ENCODE results near the gene TSEN54. TPM values are rescaled to one million over a fixed set of nuclear protein-coding genes. Genes with fewer than 3 reads are reported as not detected.
A peak's percentile ranks its signal among the peaks of the same experiment; 100 is the strongest.

The TSEN54 gene
- total RNA-seq, 1 experiment from 2014 or later = 44.5 TPM

GRCh38 chr17:75557852-75558665 lies 41.7 kb downstream of the TSEN54 start:
- Histone ChIP-seq H4K5ac (ENCODE audit: insufficient read length, low read depth, low read length) (no peak overlapping the region), H3K4me1 (ENCODE audit: insufficient read depth, low read length) (no peaks in the 10 kb centered on the region), H4K20me1 (ENCODE audit: control insufficient read depth, insufficient read depth, insufficient read length) (no peaks in the 10 kb centered on the region), H2AFZ (ENCODE audit: low read length) (no peak overlapping the region), H3K23me2 (ENCODE audit: insufficient read length, low read depth, low read length, poor library complexity, severe bottlenecking) (no peaks in the 10 kb centered on the region), H3K79me1 (ENCODE audit: insufficient read depth, low read depth, low read length, poor library complexity, severe bottlenecking) (no peaks in the 10 kb centered on the region), H2BK5ac (ENCODE audit: insufficient read length, low read length) (no peak overlapping the region), H3K9me3 (ENCODE audit: control insufficient read depth, low read depth, low read length) (no peaks in the 10 kb centered on the region), H3K18ac (ENCODE audit: insufficient read length, low read depth, low read length) (no peak overlapping the region), H3K9ac (ENCODE audit: extremely low read depth, insufficient read length, low read length) (no peak overlapping the region), H3K4me2 (ENCODE audit: insufficient read depth, insufficient read length, low read length) (no peak overlapping the region), H3K14ac (ENCODE audit: insufficient read depth, low read length) (no peak overlapping the region), H3K27ac (ENCODE audit: insufficient read length, low read depth, low read length) (no peak overlapping the region), H2BK20ac (ENCODE audit: low read depth, low read length, poor library complexity, severe bottlenecking) (no peak overlapping the region), H4K91ac (ENCODE audit: insufficient read length, low read depth, low read length) (no peak overlapping the region), H3K79me2 (ENCODE audit: insufficient read depth, low read length) (no peaks in the 10 kb centered on the region), H3T11ph (ENCODE audit: low read length) (no peak overlapping the region), H3K27me3 (ENCODE audit: insufficient read depth, low read length) (no peaks in the 10 kb centered on the region), H2BK12ac (ENCODE audit: insufficient read length, low read depth, low read length) (no peak overlapping the region), H3K4ac (ENCODE audit: low read depth, low read length) (no peak overlapping the region), H2BK15ac (ENCODE audit: low read depth, low read length) (no peak overlapping the region), H4K8ac (replicated peaks; ENCODE audit: insufficient read length, low read depth, low read length) (no peak overlapping the region), H3K23ac (ENCODE audit: insufficient read length, low read depth, low read length) (no peak overlapping the region), H3K56ac (ENCODE audit: insufficient read length, low read depth, low read length) (no peak overlapping the region), H2BK120ac (ENCODE audit: low read depth, low read length, poor library complexity, severe bottlenecking) (no peak overlapping the region), H2AK5ac (ENCODE audit: insufficient read length, low read length) (no peak overlapping the region)
- Mint-ChIP-seq H3K4me3 (no peak overlapping the region), H3K27ac (peak overlapping the region in 1 of 3 experiments; percentile 28; a peak in 1 of 7 replicates), H3K9me3 (no peaks in the 10 kb centered on the region), H3K4me1 (peaks cover 0 to 7% of the 10 kb centered on the region in 2 experiments; a peak in 3 of 4 replicates), H3K27me3 (ENCODE audit: low read depth) (no peaks in the 10 kb centered on the region), H3K36me3 (ENCODE audit: insufficient read depth in 1 of 3, low read depth in 3 of 3) (peaks cover 0 to 10% (median 2%) of the 10 kb centered on the region in 3 experiments; a peak in 4 of 7 replicates)
- WGBS (ENCODE audit: extremely low coverage, insufficient read length, low lambda C conversion rate) = no CpG with 5 or more reads among the region's 18 CpGs
- DNase-seq = no peak
- TF ChIP-seq CTCF (conservative IDR thresholded peaks at IDR 0.05) = no peak

All from H9 (cell line).